DOHH2 (cell line): ENCODE results near the gene CLEC2B.

Source experiments
- H3F3A ChIP-seq: fragments of 200-600 bp; sonication (generic), shearing (Covaris generic); 2 replicates; pipeline ENCODE4 v1.6.0; 2016; ENCODE audit warnings: antibody characterized with exemption, mild to moderate bottlenecking; ENCODE audit not compliant: control insufficient read depth, insufficient read depth
- H3K27ac ChIP-seq: fragments of 200-600 bp; sonication (generic); 2 replicates; pipeline ENCODE4 v1.5.1; 2014; ENCODE audit warnings: low read depth, mild to moderate bottlenecking, low read length, moderate library complexity
- H3K27me3 ChIP-seq: fragments of 200-600 bp; sonication (generic); 2 replicates; pipeline ENCODE4 v1.6.1; 2014; ENCODE audit warnings: mild to moderate bottlenecking, low read length, mixed read lengths; ENCODE audit not compliant: control insufficient read depth
- H3K36me3 ChIP-seq: fragments of 200-600 bp; sonication (generic); 2 replicates; pipeline ENCODE4 v1.6.1; 2014; ENCODE audit warnings: mild to moderate bottlenecking, low read length, moderate library complexity, mixed read lengths; ENCODE audit not compliant: control insufficient read depth
- H3K4me1 ChIP-seq: fragments of 200-600 bp; sonication (generic); 2 replicates; pipeline ENCODE4 v1.6.1; 2014; ENCODE audit warnings: mild to moderate bottlenecking, low read length, mixed read lengths; ENCODE audit not compliant: control insufficient read depth
- H3K4me2 ChIP-seq: fragments of 200-600 bp; sonication (generic); 2 replicates; pipeline ENCODE4 v1.6.0; 2014; ENCODE audit warnings: mild to moderate bottlenecking, low read length, moderate library complexity
- H3K4me3 ChIP-seq: fragments of 200-600 bp; sonication (generic); 2 replicates; pipeline ENCODE4 v1.5.1; 2014; ENCODE audit warnings: mild to moderate bottlenecking, low read length, mixed read lengths
- H3K79me2 ChIP-seq: fragments of 200-600 bp; sonication (generic); 2 replicates; pipeline ENCODE4 v1.6.1; 2014; ENCODE audit warnings: mild to moderate bottlenecking, low read length, mixed read lengths; ENCODE audit not compliant: control insufficient read depth
- H3K9me2 ChIP-seq: fragments of 200-600 bp; sonication (generic); replicated peaks from 2 replicates; pipeline ENCODE4 v1.6.1; 2014; ENCODE audit warnings: mild to moderate bottlenecking, low read length, mixed read lengths; ENCODE audit not compliant: control insufficient read depth
- H3K9me3 ChIP-seq: fragments of 200-600 bp; sonication (generic); 2 replicates; pipeline ENCODE4 v1.6.1; 2014; ENCODE audit warnings: antibody characterized with exemption, low read length, mixed read lengths; ENCODE audit not compliant: control insufficient read depth, insufficient read depth
- H4K20me1 ChIP-seq: fragments of 200-600 bp; sonication (generic); 2 replicates; pipeline ENCODE4 v1.6.0; 2014; ENCODE audit warnings: low read depth, mild to moderate bottlenecking, antibody characterized with exemption, low read length, moderate library complexity; ENCODE audit not compliant: control insufficient read depth, insufficient read depth
- CTCF ChIP-seq: fragments of 200-600 bp; sonication (generic); IDR thresholded peaks from one replicate; pipeline ENCODE4 v1.5.1; 2014; ENCODE audit warnings: antibody characterized with exemption, mild to moderate bottlenecking, low read depth, low read length; ENCODE audit not compliant: poor library complexity, severe bottlenecking
- EZH2phosphoT487 ChIP-seq: fragments of 200-600 bp; sonication (generic); IDR thresholded peaks from 2 replicates; pipeline ENCODE4 v1.6.1; 2017; ENCODE audit warnings: borderline replicate concordance, mild to moderate bottlenecking, antibody characterized with exemption, low read length, moderate library complexity, mixed read lengths

CLEC2B gene

DNA sequence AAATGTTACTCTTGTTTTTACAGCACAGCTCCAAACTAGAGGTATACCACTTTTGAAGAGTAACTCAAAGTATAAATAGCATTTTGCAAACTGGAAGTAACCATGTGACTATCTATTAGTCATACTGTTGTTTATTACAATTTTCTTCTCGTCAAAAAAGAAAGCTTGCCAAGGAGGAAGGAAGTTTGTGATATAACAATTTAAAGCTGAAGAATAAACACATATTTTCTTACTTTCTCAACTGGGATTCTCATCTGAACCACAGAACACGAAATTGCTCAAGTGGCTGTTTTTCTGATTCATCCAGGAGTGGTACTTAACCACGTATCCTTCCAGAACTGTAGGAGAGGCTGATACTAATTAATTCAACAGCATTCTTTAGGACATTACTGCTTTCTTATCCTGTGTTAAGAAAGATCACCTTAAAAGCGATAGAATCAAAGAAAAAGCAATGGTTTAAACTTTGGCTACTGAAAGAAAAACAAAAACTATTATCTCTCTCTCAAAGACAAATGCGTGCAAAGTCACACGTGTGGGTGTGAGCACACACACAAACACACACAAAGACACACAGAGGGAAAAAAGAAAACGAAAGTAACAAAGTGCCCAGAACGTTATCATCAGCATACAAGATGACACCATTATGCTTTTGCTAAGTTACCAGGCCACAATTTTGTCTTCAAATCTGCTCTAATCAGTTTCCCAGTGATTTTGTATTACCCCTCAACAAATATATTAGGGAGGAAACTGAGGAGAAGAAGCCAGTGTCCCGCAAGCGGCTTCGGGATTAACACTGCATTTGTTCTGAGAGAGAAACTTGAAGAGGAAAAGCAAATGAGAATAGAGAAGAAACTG, at the start of gene CLEC2B:
CLEC2B (minus strand) TSS at position 48 of the 855 bp plus-strand sequence.
- H3K4me3 ChIP-seq = peak within 1 kb of the TSS; percentile 64
- no peak within 1 kb of the TSS for H3K27ac ChIP-seq
- H3K79me2 ChIP-seq = no peaks in the 10 kb centered on the region
- H4K20me1 ChIP-seq = no peaks in the 10 kb centered on the region
- TF ChIP-seq EZH2phosphoT487 (no peak; the same call in 1 of the 2 replicates), CTCF (no peak)
- H3K4me1 ChIP-seq = peaks cover 22% of the 10 kb centered on the region
- H3K9me2 ChIP-seq = no peaks in the 10 kb centered on the region
- no peaks in the 10 kb centered on the region for H3K36me3 ChIP-seq
- peaks cover 19% of the 10 kb centered on the region for H3K27me3 ChIP-seq
- no peaks in the 10 kb centered on the region for H3K9me3 ChIP-seq
- peak within 1 kb of the TSS; percentile 68 for H3K4me2 ChIP-seq
- no peaks in the 10 kb centered on the region for H3F3A ChIP-seq

DNA sequence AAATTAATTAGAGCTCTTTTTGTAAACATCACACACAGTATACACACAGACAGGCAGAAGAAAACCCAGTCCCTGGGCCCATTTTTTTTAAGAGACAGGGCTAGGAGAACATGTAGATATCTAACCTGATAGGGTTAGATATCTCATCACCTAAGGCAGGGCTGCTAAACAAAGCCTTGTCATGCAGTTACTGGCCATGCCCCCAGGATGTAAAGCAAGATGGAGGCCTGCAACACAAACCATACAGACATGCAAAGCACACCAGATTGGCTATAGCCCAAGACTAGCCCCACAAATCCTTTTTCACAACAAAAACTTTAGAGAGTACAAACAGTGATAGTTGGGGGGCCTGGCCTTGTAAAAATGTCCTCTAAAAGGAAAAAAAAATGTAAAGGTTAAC, 42.6 kb upstream of the CLEC2B start:
- Histone ChIP-seq H3K27me3 (no peaks in the 10 kb centered on the region), H3K4me3 (no peak overlapping the region), H3K4me2 (no peak overlapping the region), H3K79me2 (no peaks in the 10 kb centered on the region), H3F3A (no peaks in the 10 kb centered on the region), H3K9me2 (no peaks in the 10 kb centered on the region), H3K9me3 (peaks cover 13% of the 10 kb centered on the region), H3K36me3 (no peaks in the 10 kb centered on the region), H3K4me1 (no peaks in the 10 kb centered on the region), H4K20me1 (no peaks in the 10 kb centered on the region), H3K27ac (no peak overlapping the region)
- TF ChIP-seq CTCF (no peak), EZH2phosphoT487 (no peak)

DNA sequence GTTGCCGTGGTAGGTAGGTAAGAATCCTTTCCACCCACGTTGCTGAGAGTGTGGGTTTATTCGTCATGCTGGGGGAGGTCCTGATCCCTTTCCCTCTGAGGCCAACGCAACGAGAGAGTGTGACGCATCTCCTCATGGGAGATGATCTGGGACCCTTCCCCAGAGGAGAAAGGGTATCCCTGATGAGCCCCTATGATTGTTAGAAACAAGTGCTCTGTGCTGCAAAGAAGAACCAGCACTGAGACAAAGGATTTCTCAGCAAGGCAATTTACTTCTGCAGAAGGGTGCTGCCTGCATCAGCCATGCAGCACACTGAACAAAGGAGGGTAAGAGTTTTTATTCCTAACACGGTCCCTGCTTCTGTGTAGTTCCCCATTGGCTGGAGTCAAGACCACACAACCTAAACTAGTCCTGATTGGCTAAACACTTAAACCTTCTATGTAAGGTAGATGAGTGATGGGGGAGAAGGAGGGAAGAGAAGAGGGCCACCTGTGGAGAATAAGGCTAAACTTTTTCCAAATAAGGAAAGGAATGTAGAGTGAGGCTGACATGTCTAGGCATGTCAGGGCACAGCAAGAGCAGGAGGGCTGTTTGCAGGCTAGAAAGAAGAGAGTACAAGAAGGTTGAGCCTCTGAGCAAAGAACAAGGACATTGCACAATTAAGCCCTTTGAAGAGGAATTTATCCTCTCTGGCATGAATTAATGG, 41.7 kb upstream of the CLEC2B start:
- Histone ChIP-seq H3K27me3 (no peaks in the 10 kb centered on the region; the same call in 1 of the 2 replicates), H3K27ac (no peak overlapping the region), H3K79me2 (no peaks in the 10 kb centered on the region), H3F3A (no peaks in the 10 kb centered on the region), H3K4me1 (no peaks in the 10 kb centered on the region), H3K9me2 (no peaks in the 10 kb centered on the region), H4K20me1 (no peaks in the 10 kb centered on the region), H3K36me3 (no peaks in the 10 kb centered on the region), H3K4me2 (no peak overlapping the region), H3K4me3 (no peak overlapping the region), H3K9me3 (peaks cover 13% of the 10 kb centered on the region)
- TF ChIP-seq EZH2phosphoT487 = no peak
- no peak for TF ChIP-seq CTCF
